Upper lobe of left lung (tissue), 6 donors: Measurements from ENCODE around the gene SLC66A2. TPM values are rescaled to one million over a fixed set of nuclear protein-coding genes. Genes with fewer than 3 reads are reported as not detected.

ENCODE experiments used
- ATAC-seq, 2 donors: fragments of 200-7000 bp; cut with Tn5 transposase; one replicate each; pipeline ENCODE4 v1.9.1; 2022; ENCODE audit warnings: mild to moderate bottlenecking in 2 of 2, moderate library complexity in 2 of 2; ENCODE audit not compliant: low FRiP score in 2 of 2
- DNase-seq, 2 donors: peaks; one replicate each; pipeline ENCODE4 v3.0.0-alpha.2; 2019 to 2020
- H3K27ac ChIP-seq, 4 donors: fragments of 200-600 bp; sonication (generic); one replicate each; pipeline ENCODE4 v1.5.1; 2016 to 2019
- H3K27me3 ChIP-seq, 4 donors: fragments of 200-600 bp; sonication (generic); one replicate each; pipeline ENCODE4 v1.5.1; 2017 to 2019
- H3K36me3 ChIP-seq, 4 donors: fragments of 200-600 bp; sonication (generic); one replicate each; pipeline ENCODE4 v1.5.1; 2016 to 2019
- H3K4me1 ChIP-seq, 4 donors: fragments of 200-600 bp; sonication (generic); one replicate each; pipeline ENCODE4 v1.5.1; 2018 to 2019
- H3K4me3 ChIP-seq, 4 donors: fragments of 200-600 bp; sonication (generic); one replicate each; pipeline ENCODE4 v1.5.1; 2017 to 2019; ENCODE audit warnings: mild to moderate bottlenecking in 2 of 4, moderate library complexity in 1 of 4
- H3K9me3 ChIP-seq, 4 donors: fragments of 200-600 bp; sonication (generic); one replicate each; pipeline ENCODE4 v1.5.1; 2018 to 2019
- CTCF ChIP-seq, 6 experiments: fragments of 450-650 bp in 4 of 6; fragments of 200-600 bp in 2 of 6; sonication (generic) in 2 of 6; IDR thresholded peaks; one replicate each; pipeline ENCODE4 v1.5.1; 2016 to 2019; ENCODE audit warnings: antibody characterized with exemption in 6 of 6
- EP300 ChIP-seq, 4 donors: sonication (generic); formaldehyde crosslinking; IDR thresholded peaks; one replicate each; pipeline ENCODE4 v1.5.1; 2017; ENCODE audit warnings: antibody characterized with exemption in 4 of 4, control low read depth in 2 of 4
- POLR2A ChIP-seq, 4 donors: fragments of 450-650 bp; IDR thresholded peaks; one replicate each; pipeline ENCODE4 v1.5.1; 2016 to 2017; ENCODE audit warnings: antibody characterized with exemption in 4 of 4, mild to moderate bottlenecking in 2 of 4
- POLR2AphosphoS5 ChIP-seq, 2 donors: sonication (generic); formaldehyde crosslinking; IDR thresholded peaks; one replicate each; pipeline ENCODE4 v1.5.1; 2017; ENCODE audit warnings: antibody characterized with exemption in 2 of 2
- WGBS, 2 donors: methylation state at CpG; one replicate each; pipeline ENCODE4 v1.1.5; 2017 to 2018; 5-methylcytosine and 5-hydroxymethylcytosine counted together
- total RNA-seq, 6 donors: library from RNA; depleted of rRNA in 4 of 6; stranded (reverse); fragments of >200 nt in 4 of 6; gene quantifications; one replicate each; pipeline versions ENCODE4 v1.1.0 to v1.2.1, GENCODE V29; 2016 to 2021
- donor health status: DM: no; HTN: no; CAD: no; lungs with moderate emphysema.
- donor health status: DM: no; HTN: yes; CAD: no; lungs with severe emphysema.

Gene SLC66A2
- total RNA-seq, 6 donors from 2014 or later: 37.6 to 90.7 (median 66.5) TPM

GRCh38 chr18:79912409-79912991, 39.0 kb downstream of the SLC66A2 start:
- no peak overlapping the region for H3K4me3 ChIP-seq
- no peaks in the 10 kb centered on the region for H3K4me1 ChIP-seq
- ATAC-seq (no peak), DNase-seq (peak in 1 of 2 donors; percentile 60)
- no peaks in the 10 kb centered on the region for H3K9me3 ChIP-seq
- H3K27ac ChIP-seq: no peak overlapping the region
- H3K27me3 ChIP-seq: no peaks in the 10 kb centered on the region
- 67 to 84% methylated on average over 11 to 20 of the region's 20 CpGs for WGBS, 2 donors
- peaks cover 0 to 42% (median 32%) of the 10 kb centered on the region in 4 donors for H3K36me3 ChIP-seq
- TF ChIP-seq EP300 (IDR thresholded peaks at IDR 0.05) (no peak), POLR2A (IDR thresholded peaks at IDR 0.05) (no peak), CTCF (IDR thresholded peaks at IDR 0.05) (no peak), POLR2AphosphoS5 (IDR thresholded peaks at IDR 0.05) (no peak)

GRCh38 chr18:79911344-79912270, 39.8 kb downstream of the SLC66A2 start:
- Histone ChIP-seq H3K4me1 (no peaks in the 10 kb centered on the region), H3K4me3 (no peak overlapping the region), H3K36me3 (peaks cover 0 to 33% (median 27%) of the 10 kb centered on the region in 4 donors), H3K27me3 (no peaks in the 10 kb centered on the region), H3K9me3 (no peaks in the 10 kb centered on the region), H3K27ac (no peak overlapping the region)
- TF ChIP-seq POLR2AphosphoS5 (IDR thresholded peaks at IDR 0.05) (no peak), EP300 (IDR thresholded peaks at IDR 0.05) (no peak), CTCF (IDR thresholded peaks at IDR 0.05) (no peak), POLR2A (IDR thresholded peaks at IDR 0.05) (no peak)
- ATAC-seq (peak in 1 of 2 donors; percentile 14), DNase-seq (peak in 1 of 2 donors; percentile 71)
- WGBS, 2 donors: 74 to 88% methylated on average over 13 to 26 of the region's 29 CpGs

GRCh38 chr18:79910563-79911343, 40.7 kb downstream of the SLC66A2 start:
- Histone ChIP-seq H3K4me1 (no peaks in the 10 kb centered on the region), H3K9me3 (no peaks in the 10 kb centered on the region), H3K36me3 (peaks cover 0 to 26% (median 21%) of the 10 kb centered on the region in 4 donors), H3K4me3 (no peak overlapping the region), H3K27ac (no peak overlapping the region), H3K27me3 (no peaks in the 10 kb centered on the region)
- no peak for DNase-seq
- 87 to 88% methylated on average over 9 to 13 of the region's 16 CpGs for WGBS, 2 donors
- ATAC-seq: no peak
- TF ChIP-seq POLR2A (IDR thresholded peaks at IDR 0.05) (no peak), POLR2AphosphoS5 (IDR thresholded peaks at IDR 0.05) (no peak), EP300 (IDR thresholded peaks at IDR 0.05) (no peak), CTCF (IDR thresholded peaks at IDR 0.05) (no peak)

- Histone ChIP-seq H3K9me3 (no peaks in the 10 kb centered on the region), H3K27ac (no peak overlapping the region), H3K4me1 (peaks cover 0 to 2% (median 0%) of the 10 kb centered on the region in 4 donors), H3K4me3 (no peak overlapping the region), H3K27me3 (no peaks in the 10 kb centered on the region), H3K36me3 (peaks cover 5 to 26% (median 22%) of the 10 kb centered on the region in 4 donors)
- DNase-seq (no peak), ATAC-seq (no peak)
- TF ChIP-seq POLR2A (IDR thresholded peaks at IDR 0.05) (no peak), EP300 (IDR thresholded peaks at IDR 0.05) (no peak), POLR2AphosphoS5 (IDR thresholded peaks at IDR 0.05) (no peak)
- whole genome bisulfite sequencing, 2 donors: 94 to 100% methylated on average over 2 of the region's 2 CpGs
Observed at GRCh38 chr18:79906706-79907105, 44.7 kb downstream of the SLC66A2 start.

- no peak for DNase-seq
- no peak overlapping the region for H3K4me3 ChIP-seq
- H3K36me3 ChIP-seq: peaks cover 5 to 26% (median 22%) of the 10 kb centered on the region in 4 donors
- H3K4me1 ChIP-seq: peaks cover 0 to 2% (median 0%) of the 10 kb centered on the region in 4 donors
- no peaks in the 10 kb centered on the region for H3K9me3 ChIP-seq
- no peak for ATAC-seq
- H3K27me3 ChIP-seq: no peaks in the 10 kb centered on the region
- 81 to 91% methylated on average over 1 of the region's 1 CpG for WGBS, 2 donors
- TF ChIP-seq POLR2AphosphoS5 (IDR thresholded peaks at IDR 0.05) (no peak), EP300 (IDR thresholded peaks at IDR 0.05) (no peak), CTCF (IDR thresholded peaks at IDR 0.05) (no peak), POLR2A (IDR thresholded peaks at IDR 0.05) (no peak)
- no peak overlapping the region for H3K27ac ChIP-seq
Observed at GRCh38 chr18:79905993-79906392, 45.5 kb downstream of the SLC66A2 start.
